ENCODE results near the gene DLEC1. TPM values are rescaled to one million over a fixed set of nuclear protein-coding genes. Genes with fewer than 3 reads are reported as not detected.

DLEC1 gene
- total RNA-seq, 4 donors from 2014 or later: 0.20 to 4.1 (median 1.4) TPM

- H3K4me3 ChIP-seq: no peak overlapping the region
- H3K9me3 ChIP-seq: peaks cover 0 to 9% of the 10 kb centered on the region in 2 donors
- WGBS, 2 donors (ENCODE audit: low coverage in 1 of 2): 80 to 94% methylated on average over 1 of the region's 1 CpG
- no peak overlapping the region for H3K27ac ChIP-seq
- no peak for DNase-seq
- peaks cover 10 to 16% (median 14%) of the 10 kb centered on the region in 4 donors for H3K4me1 ChIP-seq
- TF ChIP-seq POLR2A (IDR thresholded peaks at IDR 0.05): no peak
- no peak for TF ChIP-seq EP300 (IDR thresholded peaks at IDR 0.05; ENCODE audit: low read depth)
- TF ChIP-seq CTCF (IDR thresholded peaks at IDR 0.05): no peak
- TF ChIP-seq POLR2AphosphoS5 (IDR thresholded peaks at IDR 0.05): no peak
- in situ Hi-C loops (cut with MboI; ENCODE audit: low pct_ligation_motif_present in 1 of 4, low pct_unique_long_range_greater_than_20kb in 1 of 4, low sequenced_read_pairs in 3 of 4) (loop anchor here in 2 of 4 donors (25.0 kb wide), 2 partner anchors 319 to 344 kb away; partner anchors contain the start of genes ACVR2B (in 1 of the 2) and EXOG (in 1 of the 2)), intact Hi-C loops (cut with DNase I; ENCODE audit: low total_unique reads) (no loop called here)
- no peaks in the 10 kb centered on the region for H3K27me3 ChIP-seq
- H3K36me3 ChIP-seq: peaks cover 0 to 9% (median 3%) of the 10 kb centered on the region in 4 donors
Measured at GRCh38 chr3:38142959-38143358, 104.0 kb downstream of the DLEC1 start.

GRCh38 chr3:38143511-38143910 lies 104.5 kb downstream of the DLEC1 start:
- intact Hi-C loops (cut with DNase I; ENCODE audit: low total_unique reads): no loop called here
- H3K4me1 ChIP-seq: peaks cover 9 to 15% (median 11%) of the 10 kb centered on the region in 4 donors
- H3K27me3 ChIP-seq: no peaks in the 10 kb centered on the region
- 80 to 84% methylated on average over 1 to 3 of the region's 3 CpGs for WGBS, 2 donors (ENCODE audit: low coverage in 1 of 2)
- no peak overlapping the region for H3K27ac ChIP-seq
- TF ChIP-seq CTCF (IDR thresholded peaks at IDR 0.05): no peak
- TF ChIP-seq EP300 (IDR thresholded peaks at IDR 0.05; ENCODE audit: low read depth): no peak
- no peak for TF ChIP-seq POLR2A (IDR thresholded peaks at IDR 0.05)
- no peak for TF ChIP-seq POLR2AphosphoS5 (IDR thresholded peaks at IDR 0.05)
- H3K4me3 ChIP-seq: no peak overlapping the region
- in situ Hi-C loops (cut with MboI; ENCODE audit: low pct_ligation_motif_present in 1 of 4, low pct_unique_long_range_greater_than_20kb in 1 of 4, low sequenced_read_pairs in 3 of 4): loop anchor here in 2 of 4 donors (25.0 kb wide), 2 partner anchors 319 to 344 kb away; partner anchors contain the start of genes ACVR2B (in 1 of the 2) and EXOG (in 1 of the 2)
- H3K9me3 ChIP-seq: peaks cover 0 to 9% of the 10 kb centered on the region in 2 donors
- no peak for DNase-seq
- peaks cover 0 to 9% (median 3%) of the 10 kb centered on the region in 4 donors for H3K36me3 ChIP-seq

GRCh38 chr3:38146504-38146903 lies 107.5 kb downstream of the DLEC1 start:
- Histone ChIP-seq H3K9me3 (peaks cover 0 to 9% of the 10 kb centered on the region in 2 donors), H3K27ac (no peak overlapping the region), H3K27me3 (no peaks in the 10 kb centered on the region), H3K4me1 (no peaks in the 10 kb centered on the region), H3K4me3 (no peak overlapping the region), H3K36me3 (peaks cover 0 to 6% (median 3%) of the 10 kb centered on the region in 4 donors)
- WGBS, 2 donors (ENCODE audit: low coverage in 1 of 2): 91 to 93% methylated on average over 2 of the region's 2 CpGs
- in situ Hi-C loops (cut with MboI; ENCODE audit: low pct_ligation_motif_present in 1 of 4, low pct_unique_long_range_greater_than_20kb in 1 of 4, low sequenced_read_pairs in 3 of 4): loop anchor here in 2 of 4 donors (25.0 kb wide), 2 partner anchors 316 to 341 kb away; partner anchors contain the start of genes ACVR2B (in 1 of the 2) and EXOG (in 1 of the 2)
- DNase-seq: no peak
- TF ChIP-seq EP300 (IDR thresholded peaks at IDR 0.05; ENCODE audit: low read depth): no peak
- no peak for TF ChIP-seq CTCF (IDR thresholded peaks at IDR 0.05)
- no peak for TF ChIP-seq POLR2AphosphoS5 (IDR thresholded peaks at IDR 0.05)
- no peak for TF ChIP-seq POLR2A (IDR thresholded peaks at IDR 0.05)
- intact Hi-C loops (cut with DNase I; ENCODE audit: low total_unique reads): no loop called here

GRCh38 chr3:38147421-38147820 lies 108.4 kb downstream of the DLEC1 start:
- no peak for DNase-seq
- TF ChIP-seq CTCF (IDR thresholded peaks at IDR 0.05) (no peak), EP300 (IDR thresholded peaks at IDR 0.05; ENCODE audit: low read depth) (no peak), POLR2AphosphoS5 (IDR thresholded peaks at IDR 0.05) (no peak), POLR2A (IDR thresholded peaks at IDR 0.05) (no peak)
- Histone ChIP-seq H3K9me3 (peaks cover 0 to 9% of the 10 kb centered on the region in 2 donors), H3K27me3 (no peaks in the 10 kb centered on the region), H3K27ac (peak overlapping the region in 2 of 4 donors; percentile 14 to 29), H3K4me3 (no peak overlapping the region), H3K4me1 (no peaks in the 10 kb centered on the region), H3K36me3 (no peaks in the 10 kb centered on the region)
- in situ Hi-C loops (cut with MboI; ENCODE audit: low pct_ligation_motif_present in 1 of 4, low pct_unique_long_range_greater_than_20kb in 1 of 4, low sequenced_read_pairs in 3 of 4) (loop anchor here in 2 of 4 donors (25.0 kb wide), 2 partner anchors 315 to 340 kb away; partner anchors contain the start of genes ACVR2B (in 1 of the 2) and EXOG (in 1 of the 2)), intact Hi-C loops (cut with DNase I; ENCODE audit: low total_unique reads) (no loop called here)
- 90 to 92% methylated on average over 3 of the region's 3 CpGs for WGBS, 2 donors (ENCODE audit: low coverage in 1 of 2)
